ENCODE results near the gene RAB11FIP4.

Gene RAB11FIP4

DNA sequence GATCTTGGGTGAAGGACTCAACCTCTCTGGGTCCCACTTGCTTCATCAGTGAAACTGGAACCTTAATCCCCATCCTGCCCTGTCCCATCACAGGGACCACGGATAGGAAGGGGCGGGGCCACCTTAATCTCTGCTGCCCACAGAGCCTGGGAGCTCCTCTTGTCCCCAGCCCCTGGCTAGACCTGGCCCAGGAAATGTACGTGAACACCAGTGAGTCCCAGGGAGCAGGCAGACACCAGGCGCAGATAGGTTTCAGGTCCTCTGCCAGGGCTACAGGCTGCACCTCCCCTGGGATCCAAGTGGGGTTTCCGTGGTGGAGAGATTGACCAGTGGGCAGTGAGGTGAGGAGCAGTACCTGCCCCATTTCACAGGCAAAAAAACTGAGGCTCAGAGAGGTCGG lies 21.0 kb downstream of the RAB11FIP4 start:
- DNase-seq = no peak

DNA sequence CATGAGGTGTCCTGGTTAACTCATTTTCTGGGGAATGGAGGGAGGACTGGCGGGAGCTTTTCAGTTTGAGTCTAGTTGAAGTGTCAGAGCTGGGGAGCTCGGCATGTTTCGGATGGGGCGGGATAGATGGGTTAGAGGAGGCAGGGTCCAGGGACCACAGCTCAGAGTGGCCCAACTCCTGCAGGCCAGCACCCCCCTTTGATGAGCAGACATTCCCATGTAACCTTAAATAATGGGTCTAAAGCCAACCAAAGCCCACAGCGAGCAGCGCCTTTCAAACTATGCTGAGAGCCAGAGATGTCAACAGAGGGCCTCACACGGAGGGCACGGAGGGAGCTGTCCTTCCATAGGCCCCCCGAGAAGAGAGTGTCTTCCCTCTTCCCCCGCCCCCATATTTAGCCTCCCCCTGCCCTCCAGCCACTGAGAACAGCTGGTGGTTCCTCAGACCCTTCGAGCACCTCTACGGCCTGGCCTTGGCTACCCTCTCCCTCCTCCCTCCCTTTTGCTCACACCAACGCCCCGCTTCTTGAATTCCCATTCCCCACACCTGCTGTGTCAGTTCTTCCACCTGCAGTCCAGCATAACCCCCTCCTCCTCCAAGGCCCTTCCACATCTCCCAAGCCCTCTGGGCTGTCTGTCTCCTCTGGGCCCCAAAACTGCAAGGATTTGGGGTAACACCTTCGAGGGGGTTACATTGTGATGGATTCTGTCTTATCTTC lies 21.8 kb downstream of the RAB11FIP4 start:
- no peak for DNase-seq

DNA sequence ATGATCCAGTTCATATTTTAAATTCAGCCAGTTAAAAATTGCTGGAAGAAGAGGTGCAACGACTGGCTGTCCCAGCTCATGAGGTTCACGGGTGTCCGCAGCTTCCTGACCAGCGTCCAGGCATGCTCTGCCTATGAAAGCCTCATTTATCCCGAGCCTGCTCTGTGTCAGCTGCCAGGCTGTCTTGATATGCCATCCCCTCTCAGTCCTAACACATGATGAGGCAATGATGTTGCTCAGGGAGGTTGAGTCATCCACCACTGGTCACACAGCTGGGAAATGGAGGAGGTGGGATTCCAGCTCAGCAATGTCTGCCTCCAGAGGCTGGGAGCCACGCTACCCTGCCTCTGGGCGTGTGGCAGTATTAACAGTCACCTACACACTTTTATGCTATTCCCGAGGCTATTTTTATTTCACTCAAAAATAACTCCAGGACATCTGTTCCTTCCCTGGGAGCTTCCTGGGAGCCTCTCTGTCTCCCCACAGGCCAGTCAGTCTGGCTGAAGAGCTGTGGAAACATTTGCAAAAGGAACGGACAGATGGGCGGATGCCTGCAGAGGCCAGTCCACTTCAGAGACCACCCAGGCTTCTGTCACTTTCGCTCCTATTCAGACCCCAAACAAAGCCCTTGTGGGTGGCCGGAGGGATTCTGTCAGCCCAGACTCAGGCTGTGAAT lies 22.5 kb downstream of the RAB11FIP4 start:
- DNase-seq = peak; percentile 28

DNA sequence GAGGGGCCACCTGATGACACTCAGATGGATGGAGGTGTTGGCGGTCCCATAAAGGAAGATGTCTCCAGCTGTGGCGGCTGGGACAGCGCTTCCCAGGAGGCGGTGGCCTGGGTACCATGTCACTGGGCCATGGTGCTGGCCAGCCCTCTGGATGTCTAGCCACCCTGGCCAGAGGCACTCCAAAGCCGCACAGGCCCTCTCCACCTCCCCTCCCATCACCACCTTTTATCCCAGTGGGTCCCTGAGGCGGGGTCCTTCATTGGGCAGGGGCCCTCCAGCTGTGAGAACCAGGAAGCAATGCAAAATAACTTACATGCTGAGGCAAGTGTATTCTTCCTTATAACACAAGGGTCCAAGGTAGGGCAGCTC lies 23.1 kb downstream of the RAB11FIP4 start:
- no peak for DNase-seq

DNA sequence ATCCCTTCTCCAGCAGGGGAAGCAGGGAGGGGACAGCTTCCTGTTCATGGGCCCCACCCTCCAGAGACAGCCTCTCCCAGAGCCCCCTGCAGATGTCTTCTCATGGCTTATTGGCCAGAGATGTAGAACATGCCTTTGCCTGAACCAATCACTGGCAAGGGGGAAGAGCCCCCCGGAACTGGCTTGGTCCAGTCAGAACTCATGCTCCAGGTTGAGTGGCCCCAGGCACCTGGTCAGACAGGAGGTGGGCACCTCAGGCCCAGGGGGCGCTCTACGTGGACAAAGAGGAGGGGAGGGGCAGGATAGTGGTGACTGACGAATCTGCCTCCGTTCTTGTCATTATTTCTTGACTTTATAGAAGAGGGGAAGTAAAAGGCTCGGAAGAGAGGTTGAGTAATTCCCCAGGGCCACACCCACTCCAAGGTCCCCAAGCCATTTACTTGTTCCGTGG lies 23.6 kb downstream of the RAB11FIP4 start:
- DNase-seq = peak; percentile 84

- DNase-seq = no peak
Measured at GRCh38 chr17:31415640-31416502, 24.4 kb downstream of the RAB11FIP4 start.

- no peak for DNase-seq
Measured at GRCh38 chr17:31416503-31416923, 25.0 kb downstream of the RAB11FIP4 start.

DNA sequence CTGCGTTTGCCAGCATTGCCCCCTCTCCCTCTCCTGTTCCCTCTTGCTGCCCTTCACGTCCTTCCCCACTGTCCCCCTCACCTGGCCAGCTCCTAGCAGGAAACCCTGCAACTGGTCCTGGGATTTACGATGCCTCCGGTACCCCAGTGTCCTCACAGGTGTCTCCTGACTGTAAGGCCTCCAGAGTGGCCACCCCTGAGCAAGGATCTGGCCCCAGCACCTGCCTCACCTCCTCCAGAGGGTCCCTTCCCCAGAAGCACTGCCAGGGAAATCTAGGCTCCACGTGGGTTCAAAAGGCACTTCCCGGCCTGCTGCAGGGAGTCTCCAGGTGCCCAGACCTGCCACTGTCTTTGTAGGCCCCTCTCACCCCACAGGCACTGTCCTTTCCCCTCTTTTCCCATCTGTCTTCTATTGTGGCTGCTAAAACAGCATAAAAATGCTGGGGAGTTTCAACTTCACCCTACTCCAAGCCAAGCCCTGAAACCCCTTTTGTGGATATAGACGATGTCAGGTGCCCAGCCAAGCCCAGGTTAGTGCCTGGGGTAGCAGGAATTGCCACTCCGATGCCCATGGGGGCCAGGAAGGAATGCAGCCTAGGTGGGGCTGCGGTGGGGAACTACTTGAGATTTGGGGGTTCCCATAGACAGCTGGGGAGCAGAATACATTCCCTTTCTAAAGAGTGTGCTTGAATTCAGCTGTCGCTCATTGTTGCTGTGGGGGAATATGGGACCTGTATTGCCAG lies 25.7 kb downstream of the RAB11FIP4 start:
- no peak for DNase-seq

DNA sequence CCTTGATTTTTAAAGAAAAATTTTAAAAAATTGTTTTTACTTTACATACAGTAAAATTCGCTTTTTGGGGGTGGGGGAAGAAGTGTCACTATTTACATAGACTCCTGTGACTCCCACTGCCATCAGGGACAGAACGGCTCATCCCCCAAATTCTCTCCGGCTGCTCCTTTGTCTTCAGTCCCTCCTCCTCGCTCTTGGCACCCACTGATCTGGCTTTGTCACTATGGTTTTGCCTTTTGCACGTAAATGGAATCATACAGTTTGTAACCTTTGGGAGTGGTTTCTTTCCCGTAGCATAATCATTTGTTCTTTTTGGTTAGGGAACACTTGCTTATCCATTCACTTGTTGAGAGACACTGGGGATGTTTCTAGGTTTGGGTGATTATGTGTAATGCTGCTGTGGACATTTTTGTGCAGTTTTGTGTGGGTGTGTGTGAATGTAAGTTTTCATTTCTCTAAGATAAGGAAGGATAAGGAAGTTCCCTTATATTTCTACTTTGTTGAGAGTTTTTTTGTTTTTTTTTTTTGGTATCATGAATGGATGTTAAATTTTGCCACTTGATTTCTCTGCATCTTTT lies 27.4 kb downstream of the RAB11FIP4 start:
- DNase-seq = no peak

- DNase-seq = no peak
Measured at GRCh38 chr17:31422443-31422842, 31.0 kb downstream of the RAB11FIP4 start.

GRCh38 chr17:31424944-31425281 lies 33.4 kb downstream of the RAB11FIP4 start:
- DNase-seq = no peak

DNA sequence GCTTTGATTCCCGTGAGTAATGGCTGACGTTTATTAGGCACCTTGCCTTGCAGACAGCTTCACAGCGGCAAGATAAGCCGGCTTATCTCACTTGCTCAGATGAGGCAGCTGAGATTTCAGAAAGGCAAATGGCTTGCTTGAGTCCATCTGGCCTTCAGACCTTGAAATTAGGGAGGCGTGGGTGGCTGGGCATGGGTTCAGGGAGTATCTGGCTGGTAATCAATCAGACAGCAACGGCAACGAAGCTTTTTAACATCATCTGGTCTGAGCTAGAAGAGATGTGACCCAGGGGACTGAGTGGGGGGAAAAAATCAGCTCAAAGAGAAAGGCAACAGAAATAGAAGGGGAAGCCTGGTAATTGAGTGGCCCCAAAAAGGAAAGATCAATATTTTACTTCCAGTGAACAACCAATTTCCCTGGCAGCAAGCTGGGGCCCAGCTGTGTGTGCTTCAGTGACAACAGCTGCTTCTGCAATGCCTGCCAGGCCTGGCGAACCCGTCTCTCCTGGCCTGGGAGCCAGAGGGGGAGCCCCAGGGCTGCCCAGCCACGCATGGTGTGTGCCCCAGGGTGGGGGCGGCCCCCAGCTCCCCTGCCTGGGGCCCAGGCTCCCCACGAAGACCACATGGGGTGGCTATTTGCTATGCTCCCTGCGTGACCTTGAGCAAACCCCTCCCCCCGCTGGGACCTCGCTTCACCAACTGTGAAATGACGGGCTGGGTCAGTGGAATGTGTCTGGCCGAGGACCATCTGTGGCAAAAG lies 34.0 kb downstream of the RAB11FIP4 start:
- no peak for DNase-seq

- DNase-seq = no peak
Measured at GRCh38 chr17:31427684-31428083, 36.2 kb downstream of the RAB11FIP4 start.

DNA sequence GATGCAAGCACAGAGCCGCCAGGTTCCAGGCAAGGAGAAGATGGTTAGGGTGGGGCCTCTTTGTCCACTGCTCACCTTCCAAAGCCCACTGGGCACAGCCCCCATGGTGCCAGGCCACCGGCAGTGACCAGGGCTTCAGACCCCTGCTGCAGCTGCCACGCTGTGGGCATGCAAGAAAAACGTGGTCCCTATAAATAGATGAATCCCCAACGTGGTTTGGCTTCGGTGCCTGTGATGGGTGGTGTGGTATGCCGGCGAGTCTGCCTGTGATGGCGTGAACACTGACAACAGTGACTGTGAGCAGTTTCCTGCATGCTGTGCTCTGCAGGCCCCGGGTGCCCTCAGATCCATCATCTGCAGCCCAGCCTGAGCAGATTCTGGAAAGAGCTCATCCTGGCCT lies 36.6 kb downstream of the RAB11FIP4 start:
- no peak for DNase-seq

GRCh38 chr17:31428512-31428911 lies 37.0 kb downstream of the RAB11FIP4 start:
- no peak for DNase-seq

DNA sequence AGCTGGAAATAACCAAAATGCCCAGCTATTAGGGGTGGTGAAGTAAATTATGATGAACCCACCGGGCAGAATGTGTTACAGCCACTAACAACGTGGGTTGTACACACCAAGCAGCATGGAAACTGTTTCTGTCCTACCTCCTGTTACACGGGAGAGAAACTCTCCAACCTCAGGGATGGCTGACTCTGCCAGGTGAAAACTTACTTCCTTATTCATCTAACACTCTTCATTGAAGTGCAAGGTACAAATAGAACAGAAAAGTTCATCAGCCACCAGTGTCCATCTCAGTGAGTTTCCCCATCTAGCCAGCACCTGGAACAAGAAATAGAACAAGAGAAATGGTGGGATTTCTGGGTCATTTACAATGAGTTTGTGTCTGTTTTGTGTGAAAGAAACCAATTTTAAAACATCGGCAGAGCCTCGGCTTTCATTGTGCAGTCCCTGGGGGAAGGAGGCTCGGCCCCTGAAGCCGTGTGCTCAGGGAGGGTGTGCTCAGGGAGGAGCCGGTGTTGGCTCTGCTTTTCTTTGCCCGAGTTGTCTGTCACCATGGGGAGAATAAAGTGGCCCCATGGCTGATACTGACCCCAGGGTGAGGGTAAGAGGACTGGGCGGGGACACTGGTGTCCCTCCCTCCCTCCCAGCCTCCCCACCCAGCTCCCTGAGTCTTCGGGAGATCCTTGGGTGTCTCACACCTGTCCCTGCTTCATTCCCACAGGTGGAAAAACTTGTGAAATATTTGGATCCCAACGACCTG lies 39.8 kb downstream of the RAB11FIP4 start:
- no peak for DNase-seq

- DNase-seq = no peak
Measured at GRCh38 chr17:31431852-31432658, 40.6 kb downstream of the RAB11FIP4 start.

DNA sequence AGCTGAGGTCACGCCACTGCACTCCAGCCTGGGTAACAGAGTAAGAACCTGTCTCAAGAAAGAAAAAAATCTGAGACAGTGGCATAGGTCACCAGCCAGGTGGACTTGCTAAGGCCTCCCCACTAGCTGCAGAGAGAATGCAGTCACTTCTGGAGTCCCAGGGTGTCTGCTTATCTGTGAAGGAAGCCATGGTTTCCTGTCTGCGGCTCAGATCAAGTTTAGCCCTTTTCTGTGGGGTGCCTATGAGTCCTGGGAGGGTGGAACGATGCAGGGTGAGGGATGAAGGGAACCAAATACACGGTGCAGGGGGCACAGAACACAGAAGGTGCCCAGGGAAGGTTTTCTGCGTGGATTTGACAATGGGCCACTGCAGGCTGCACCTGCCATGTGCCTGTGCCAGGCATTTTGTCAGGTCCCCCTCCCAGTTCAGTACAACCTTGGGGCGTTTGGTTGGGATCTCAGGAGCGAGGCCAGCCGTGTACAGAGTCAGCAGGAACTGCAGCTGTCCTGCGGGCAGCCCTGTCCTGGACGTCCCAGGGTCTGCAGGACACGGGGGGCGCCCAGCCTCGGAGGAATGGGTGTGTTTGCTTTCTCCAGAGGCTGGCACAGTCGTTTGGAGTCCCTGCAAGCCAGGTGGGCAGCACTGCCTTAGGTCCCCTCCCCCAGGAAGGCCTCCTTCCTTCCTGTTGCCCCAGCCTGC lies 41.8 kb downstream of the RAB11FIP4 start:
- no peak for DNase-seq
